GM12891 (cell line): ENCODE measurements around the gene CALY.

ENCODE experiments used
- POLR2A ChIP-seq: IDR thresholded peaks from 2 replicates; pipeline ENCODE4 v1.6.1; 2011; ENCODE audit warnings: low read depth, low read length, control low read depth
- POLR2AphosphoS5 ChIP-seq: IDR thresholded peaks from 2 replicates; pipeline ENCODE4 v1.6.1; 2011; ENCODE audit warnings: low read depth, low read length, control low read depth
- TAF1 ChIP-seq: IDR thresholded peaks from 2 replicates; pipeline ENCODE4 v1.6.1; 2011; ENCODE audit warnings: low read depth, low read length, control low read depth

DNA sequence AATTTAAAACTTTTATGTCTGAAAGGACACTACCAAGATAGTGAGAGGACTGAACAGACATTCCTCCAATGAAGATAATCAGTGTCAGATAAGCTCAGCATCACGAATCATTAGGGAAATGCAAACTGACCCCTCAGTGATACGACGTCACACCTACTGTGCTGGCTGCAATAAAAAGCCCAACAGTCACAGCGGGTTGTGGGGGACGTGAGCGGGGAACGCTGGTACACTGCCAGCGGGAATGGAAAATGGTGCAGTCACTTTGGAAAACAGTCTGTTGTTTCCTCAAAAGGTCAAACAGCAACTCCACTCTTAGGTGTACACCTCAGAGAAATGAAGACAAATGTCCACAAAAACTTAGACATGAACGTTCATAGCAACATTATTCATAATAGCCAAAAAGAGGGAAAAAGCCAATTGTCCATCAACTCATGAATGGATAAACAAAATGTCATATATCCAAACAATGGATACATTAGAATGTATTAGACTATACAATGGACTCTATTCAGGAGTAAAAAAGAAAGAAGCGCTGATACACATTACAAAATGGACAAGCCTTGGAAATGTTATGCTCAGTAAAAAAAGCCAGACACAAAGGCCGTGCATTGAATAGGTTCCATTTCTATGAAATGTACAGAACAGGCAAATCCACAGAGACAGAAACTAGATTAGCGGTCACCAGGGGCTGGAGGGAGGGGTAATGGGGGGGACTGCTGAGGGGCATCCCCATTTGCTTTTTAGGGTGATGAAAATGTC, 38.8 kb upstream of the CALY start:
- TF ChIP-seq POLR2A (no peak), POLR2AphosphoS5 (no peak), TAF1 (no peak)
